Measurements from ENCODE around the gene BAK1. TPM values are rescaled to one million over a fixed set of nuclear protein-coding genes. Genes with fewer than 3 reads are reported as not detected.

Gene BAK1
- total RNA-seq, 1 donor from 2014 or later = 26.9 TPM

DNA sequence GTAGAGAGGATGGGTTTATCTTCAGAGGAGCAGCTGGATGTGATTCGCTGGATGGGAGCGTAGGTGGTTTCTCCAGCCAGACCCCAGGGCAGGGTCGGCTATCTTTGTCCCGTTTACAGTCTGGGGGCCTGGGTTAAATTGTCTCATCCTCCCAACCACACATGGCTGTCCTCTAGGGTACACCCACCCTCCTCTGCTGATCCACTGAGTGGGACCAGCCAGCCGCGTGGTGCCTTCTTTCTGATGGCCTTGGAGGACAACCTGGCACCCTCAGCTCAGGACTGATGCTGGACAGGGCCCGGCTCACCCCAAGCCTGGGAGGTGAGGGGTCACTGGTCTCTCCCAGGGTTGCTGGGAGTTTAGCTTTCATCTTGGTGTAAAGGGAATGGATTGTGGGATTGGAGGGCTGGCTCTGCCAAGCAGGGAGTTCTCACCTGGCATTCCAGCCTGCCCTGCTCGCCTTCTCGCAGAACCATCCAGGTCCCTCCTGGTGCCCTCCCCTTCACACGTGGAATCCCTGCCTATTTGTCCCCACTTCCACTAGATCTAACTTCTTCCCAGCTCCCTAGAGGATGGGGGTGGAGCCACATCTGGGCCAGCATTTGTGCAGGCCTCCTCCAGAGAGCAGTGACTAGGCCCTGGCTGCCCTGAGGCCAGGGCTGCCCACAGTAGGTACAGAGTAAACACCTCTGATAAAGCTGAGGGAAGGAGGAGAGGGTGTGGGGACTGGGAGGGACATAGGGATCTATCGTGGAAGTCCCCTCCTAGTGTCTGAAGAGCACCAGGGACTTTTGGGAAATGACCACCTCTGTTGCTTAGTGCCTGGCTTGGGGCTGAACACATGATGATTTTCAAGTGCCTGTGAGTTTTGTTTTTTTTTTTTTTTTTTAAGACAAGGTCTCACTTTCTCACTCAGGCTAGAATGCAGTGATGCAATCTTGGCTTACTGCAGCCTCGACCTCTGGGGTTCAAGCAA is 42.7 kb upstream of the BAK1 start:
- no peaks in the 10 kb centered on the region for H3K27me3 Mint-ChIP-seq (ENCODE audit: low read depth)
- no peaks in the 10 kb centered on the region for H3K9me3 Mint-ChIP-seq (ENCODE audit: low read depth)
- peaks cover 21% of the 10 kb centered on the region for H3K4me1 Mint-ChIP-seq (ENCODE audit: low read depth)
- peak overlapping the region; percentile 63 for H3K4me3 Mint-ChIP-seq (ENCODE audit: unreplicated experiment)
- H3K36me3 Mint-ChIP-seq (ENCODE audit: low read depth) = no peaks in the 10 kb centered on the region
- TF ChIP-seq, protein P1, sequence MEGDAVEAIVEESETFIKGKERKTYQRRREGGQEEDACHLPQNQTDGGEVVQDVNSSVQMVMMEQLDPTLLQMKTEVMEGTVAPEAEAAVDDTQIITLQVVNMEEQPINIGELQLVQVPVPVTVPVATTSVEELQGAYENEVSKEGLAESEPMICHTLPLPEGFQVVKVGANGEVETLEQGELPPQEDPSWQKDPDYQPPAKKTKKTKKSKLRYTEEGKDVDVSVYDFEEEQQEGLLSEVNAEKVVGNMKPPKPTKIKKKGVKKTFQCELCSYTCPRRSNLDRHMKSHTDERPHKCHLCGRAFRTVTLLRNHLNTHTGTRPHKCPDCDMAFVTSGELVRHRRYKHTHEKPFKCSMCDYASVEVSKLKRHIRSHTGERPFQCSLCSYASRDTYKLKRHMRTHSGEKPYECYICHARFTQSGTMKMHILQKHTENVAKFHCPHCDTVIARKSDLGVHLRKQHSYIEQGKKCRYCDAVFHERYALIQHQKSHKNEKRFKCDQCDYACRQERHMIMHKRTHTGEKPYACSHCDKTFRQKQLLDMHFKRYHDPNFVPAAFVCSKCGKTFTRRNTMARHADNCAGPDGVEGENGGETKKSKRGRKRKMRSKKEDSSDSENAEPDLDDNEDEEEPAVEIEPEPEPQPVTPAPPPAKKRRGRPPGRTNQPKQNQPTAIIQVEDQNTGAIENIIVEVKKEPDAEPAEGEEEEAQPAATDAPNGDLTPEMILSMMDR (IDR thresholded peaks at IDR 0.05) = no peak
- no peak overlapping the region for H3K27ac Mint-ChIP-seq (ENCODE audit: unreplicated experiment)
- no peak for DNase-seq (ENCODE audit: low spot score)

GRCh38 chr6:33621711-33622388 is 41.8 kb upstream of the BAK1 start:
- no peak for DNase-seq (ENCODE audit: low spot score)
- Mint-ChIP-seq H3K27me3 (ENCODE audit: low read depth) (no peaks in the 10 kb centered on the region), H3K4me1 (ENCODE audit: low read depth) (peaks cover 18% of the 10 kb centered on the region), H3K9me3 (ENCODE audit: low read depth) (no peaks in the 10 kb centered on the region), H3K36me3 (ENCODE audit: low read depth) (no peaks in the 10 kb centered on the region), H3K4me3 (ENCODE audit: unreplicated experiment) (peak overlapping the region; percentile 63), H3K27ac (ENCODE audit: unreplicated experiment) (no peak overlapping the region)
- TF ChIP-seq, protein P1 (IDR thresholded peaks at IDR 0.05) = no peak

- TF ChIP-seq, protein P1 (IDR thresholded peaks at IDR 0.05) = no peak
- Mint-ChIP-seq H3K36me3 (ENCODE audit: low read depth) (no peaks in the 10 kb centered on the region), H3K4me3 (ENCODE audit: unreplicated experiment) (peak within 1 kb of the TSS; percentile 85), H3K27ac (ENCODE audit: unreplicated experiment) (no peak within 1 kb of the TSS), H3K27me3 (ENCODE audit: low read depth) (no peaks in the 10 kb centered on the region), H3K4me1 (ENCODE audit: low read depth) (peaks cover 18% of the 10 kb centered on the region), H3K9me3 (ENCODE audit: low read depth) (no peaks in the 10 kb centered on the region)
- DNase-seq (ENCODE audit: low spot score) = no peak
These were observed 41.0 kb upstream of the BAK1 start, which contains the start of gene ITPR3 for GRCh38 chr6:33620856-33621710. Gene ITPR3 (plus strand): TSS chr6:33621322. CDS start chr6:33621603, 281 bp downstream.

DNA sequence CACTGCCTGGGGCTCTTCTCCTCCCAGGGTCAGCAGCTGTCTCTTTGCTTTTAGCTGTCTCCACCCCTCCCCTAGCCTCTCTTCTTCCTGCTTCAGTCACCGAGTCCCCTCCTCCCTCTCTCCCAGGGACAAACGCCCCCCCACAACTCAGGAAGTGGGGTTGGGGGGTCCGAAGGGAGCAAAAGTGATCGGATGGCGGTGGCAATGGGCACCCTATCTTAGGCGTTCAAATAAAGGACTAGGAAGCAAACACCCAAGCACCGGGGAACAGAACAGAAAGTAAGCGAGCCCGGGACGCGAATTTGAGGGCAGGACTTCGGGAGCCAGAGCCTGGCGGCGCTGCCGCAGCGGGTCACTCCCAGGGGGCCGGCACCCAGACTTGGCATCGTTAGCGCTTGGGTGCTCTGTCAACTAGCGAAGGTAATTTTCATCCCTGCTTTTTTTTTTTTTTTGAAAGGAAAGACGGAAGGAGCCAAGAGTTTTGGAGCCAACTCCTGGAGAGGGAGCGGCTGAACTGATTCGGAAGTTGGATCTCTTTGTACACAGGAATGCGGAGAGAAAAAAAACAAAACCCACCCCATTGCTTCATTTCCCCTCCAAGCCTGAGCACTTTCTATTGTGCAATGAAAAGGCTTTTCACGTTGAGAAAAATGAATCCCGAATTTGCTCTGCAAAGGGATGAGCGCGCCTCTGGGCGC is 40.2 kb upstream of the BAK1 start:
- no peak overlapping the region for H3K27ac Mint-ChIP-seq (ENCODE audit: unreplicated experiment)
- TF ChIP-seq, protein P1 (IDR thresholded peaks at IDR 0.05) = no peak
- H3K9me3 Mint-ChIP-seq (ENCODE audit: low read depth) = no peaks in the 10 kb centered on the region
- DNase-seq (ENCODE audit: low spot score) = no peak
- H3K36me3 Mint-ChIP-seq (ENCODE audit: low read depth) = no peaks in the 10 kb centered on the region
- H3K4me3 Mint-ChIP-seq (ENCODE audit: unreplicated experiment) = peak overlapping the region; percentile 85
- peaks cover 18% of the 10 kb centered on the region for H3K4me1 Mint-ChIP-seq (ENCODE audit: low read depth)
- no peaks in the 10 kb centered on the region for H3K27me3 Mint-ChIP-seq (ENCODE audit: low read depth)

Data from chondrocyte (in vitro differentiated cells).